ENCODE measurements around the gene CCL13. TPM values are rescaled to one million over a fixed set of nuclear protein-coding genes. Genes with fewer than 3 reads are reported as not detected.

Gene CCL13
- total and polyA plus RNA-seq, 10 of the 15 experiments (the other 5 are each of a cell fraction or from before 2014, with no cell fraction given): not detected

DNA sequence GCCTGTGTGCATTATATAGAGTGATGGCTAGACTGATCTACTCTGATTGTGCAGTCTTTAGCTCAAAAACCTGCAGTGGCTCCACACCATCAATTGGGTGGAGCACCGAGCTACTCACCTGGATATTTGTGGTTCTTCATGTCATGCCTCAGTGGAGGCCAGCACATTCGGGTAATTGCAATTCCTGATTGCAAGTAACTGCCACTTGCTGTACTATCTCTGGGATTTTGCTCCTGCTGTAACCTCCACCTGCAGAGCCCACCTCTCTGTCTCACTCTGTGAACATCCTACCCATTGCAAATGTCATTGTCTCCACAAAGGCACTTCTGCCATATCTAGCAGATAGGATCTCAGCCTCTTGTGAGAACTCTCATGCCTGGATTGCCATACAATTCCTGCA is 8.5 kb downstream of the CCL13 start:
- intact Hi-C loops (cut with micrococcal nuclease; ENCODE audit: unreplicated experiment): no loop called here
- ChIA-PET CTCF (interaction anchor here (0.6 to 8.8 kb wide), 6 partner anchors 9 to 1461 kb away, joined by 3 to 264 read pairs (median 5); partner anchors contain the start of gene CCL13), SMC1A (ENCODE audit: uncharacterized antibody, unreplicated experiment) (interaction anchor here (1.0 to 2.1 kb wide), 5 partner anchors 10 to 23 kb away, joined by 3 to 6 read pairs (median 4); no protein-coding TSS in a partner anchor), RAD21 (ENCODE audit: unreplicated experiment) (interaction anchor here (1.2 to 6.0 kb wide), 2 partner anchors 18 to 161 kb away, joined by 3 to 83 read pairs; no protein-coding TSS in a partner anchor), POLR2A (no interaction called here)
- H2AFZ ChIP-seq (ENCODE audit: control insufficient read depth, low read depth, low read length): no peak overlapping the region
- peaks cover 2 to 18% of the 10 kb centered on the region in 2 experiments for H3K27me3 ChIP-seq (replicated peaks in 1 of 2; ENCODE audit: control insufficient read depth in 2 of 2, insufficient read depth in 2 of 2, low read length in 1 of 2)
- no TSS peak for BruUV-seq (replicated peaks)
- WGBS (ENCODE audit: insufficient coverage, insufficient replicate concordance, low lambda C conversion rate, missing lambda C conversion rate): 5% methylated on average over 2 of the region's 2 CpGs
- no peak overlapping the region for H3K4me2 ChIP-seq (ENCODE audit: control insufficient read depth, insufficient read depth)
- no peak overlapping the region for H3K4me3 ChIP-seq
- H4K20me1 ChIP-seq (ENCODE audit: control insufficient read depth, insufficient read depth): no peaks in the 10 kb centered on the region
- DNase-seq (ENCODE audit: low read depth, low spot score) (no peak), ATAC-seq (0 out of 3 replicates have a peak, but pooled peaks have one; percentile 9), FAIRE-seq (no peak)
- H3K9me3 ChIP-seq (replicated peaks; ENCODE audit: control insufficient read depth, insufficient read depth, low read length): no peaks in the 10 kb centered on the region
- no peaks in the 10 kb centered on the region for H3K36me3 ChIP-seq (ENCODE audit: control insufficient read depth in 2 of 2, insufficient read depth in 2 of 2, low read length in 1 of 2)
- in situ Hi-C loops (cut with MboI): loop anchor here (5.0 kb wide), 1 partner anchor 162 kb away; no protein-coding TSS in a partner anchor
- no peak overlapping the region for H3K9ac ChIP-seq (ENCODE audit: control insufficient read depth, insufficient read depth, low read length)
- H3K4me1 ChIP-seq (ENCODE audit: control insufficient read depth, insufficient read depth, low read length): peaks cover 3% of the 10 kb centered on the region; the same call in 1 of the 2 replicates
- H3K79me2 ChIP-seq (ENCODE audit: control insufficient read depth, insufficient read depth, low read length): no peaks in the 10 kb centered on the region
- no peak overlapping the region for H3K27ac ChIP-seq (ENCODE audit: control insufficient read depth, insufficient read depth)
- TF ChIP-seq SMAD5 (IDR thresholded peaks at IDR 0.05; ENCODE audit: low read depth) (no peak), ZNF24 (IDR thresholded peaks at IDR 0.05) (no peak), SREBF2 (IDR thresholded peaks at IDR 0.05; ENCODE audit: low read length) (no peak), CHD1 (IDR thresholded peaks at IDR 0.05; ENCODE audit: low read depth, low read length) (no peak), IKZF1 (conservative IDR thresholded peaks at IDR 0.05) (no peak), CBFB (IDR thresholded peaks at IDR 0.05; ENCODE audit: low read depth) (no peak), ZNF207 (IDR thresholded peaks at IDR 0.05; ENCODE audit: borderline replicate concordance) (no peak), TAF1 (IDR thresholded peaks at IDR 0.05; ENCODE audit: borderline replicate concordance, low read depth, low read length) (no peak), RFX5 (IDR thresholded peaks at IDR 0.05; ENCODE audit: low read depth, low read length) (no peak), CHD2 (IDR thresholded peaks at IDR 0.05; ENCODE audit: borderline replicate concordance, low read depth, low read length) (no peak), RCOR1 (conservative IDR thresholded peaks at IDR 0.05; ENCODE audit: low read depth, low read length) (no peak), BCL11A (IDR thresholded peaks at IDR 0.05; ENCODE audit: low read depth, low read length) (no peak)
- TF ChIP-seq, protein P1, sequence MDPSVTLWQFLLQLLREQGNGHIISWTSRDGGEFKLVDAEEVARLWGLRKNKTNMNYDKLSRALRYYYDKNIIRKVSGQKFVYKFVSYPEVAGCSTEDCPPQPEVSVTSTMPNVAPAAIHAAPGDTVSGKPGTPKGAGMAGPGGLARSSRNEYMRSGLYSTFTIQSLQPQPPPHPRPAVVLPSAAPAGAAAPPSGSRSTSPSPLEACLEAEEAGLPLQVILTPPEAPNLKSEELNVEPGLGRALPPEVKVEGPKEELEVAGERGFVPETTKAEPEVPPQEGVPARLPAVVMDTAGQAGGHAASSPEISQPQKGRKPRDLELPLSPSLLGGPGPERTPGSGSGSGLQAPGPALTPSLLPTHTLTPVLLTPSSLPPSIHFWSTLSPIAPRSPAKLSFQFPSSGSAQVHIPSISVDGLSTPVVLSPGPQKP (IDR thresholded peaks at IDR 0.05; ENCODE audit: low read depth, low read length): no peak
- TF ChIP-seq, protein P2, sequence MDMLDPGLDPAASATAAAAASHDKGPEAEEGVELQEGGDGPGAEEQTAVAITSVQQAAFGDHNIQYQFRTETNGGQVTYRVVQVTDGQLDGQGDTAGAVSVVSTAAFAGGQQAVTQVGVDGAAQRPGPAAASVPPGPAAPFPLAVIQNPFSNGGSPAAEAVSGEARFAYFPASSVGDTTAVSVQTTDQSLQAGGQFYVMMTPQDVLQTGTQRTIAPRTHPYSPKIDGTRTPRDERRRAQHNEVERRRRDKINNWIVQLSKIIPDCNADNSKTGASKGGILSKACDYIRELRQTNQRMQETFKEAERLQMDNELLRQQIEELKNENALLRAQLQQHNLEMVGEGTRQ (IDR thresholded peaks at IDR 0.05; ENCODE audit: borderline replicate concordance, low read depth, low read length): no peak
- TF ChIP-seq, protein P3, sequence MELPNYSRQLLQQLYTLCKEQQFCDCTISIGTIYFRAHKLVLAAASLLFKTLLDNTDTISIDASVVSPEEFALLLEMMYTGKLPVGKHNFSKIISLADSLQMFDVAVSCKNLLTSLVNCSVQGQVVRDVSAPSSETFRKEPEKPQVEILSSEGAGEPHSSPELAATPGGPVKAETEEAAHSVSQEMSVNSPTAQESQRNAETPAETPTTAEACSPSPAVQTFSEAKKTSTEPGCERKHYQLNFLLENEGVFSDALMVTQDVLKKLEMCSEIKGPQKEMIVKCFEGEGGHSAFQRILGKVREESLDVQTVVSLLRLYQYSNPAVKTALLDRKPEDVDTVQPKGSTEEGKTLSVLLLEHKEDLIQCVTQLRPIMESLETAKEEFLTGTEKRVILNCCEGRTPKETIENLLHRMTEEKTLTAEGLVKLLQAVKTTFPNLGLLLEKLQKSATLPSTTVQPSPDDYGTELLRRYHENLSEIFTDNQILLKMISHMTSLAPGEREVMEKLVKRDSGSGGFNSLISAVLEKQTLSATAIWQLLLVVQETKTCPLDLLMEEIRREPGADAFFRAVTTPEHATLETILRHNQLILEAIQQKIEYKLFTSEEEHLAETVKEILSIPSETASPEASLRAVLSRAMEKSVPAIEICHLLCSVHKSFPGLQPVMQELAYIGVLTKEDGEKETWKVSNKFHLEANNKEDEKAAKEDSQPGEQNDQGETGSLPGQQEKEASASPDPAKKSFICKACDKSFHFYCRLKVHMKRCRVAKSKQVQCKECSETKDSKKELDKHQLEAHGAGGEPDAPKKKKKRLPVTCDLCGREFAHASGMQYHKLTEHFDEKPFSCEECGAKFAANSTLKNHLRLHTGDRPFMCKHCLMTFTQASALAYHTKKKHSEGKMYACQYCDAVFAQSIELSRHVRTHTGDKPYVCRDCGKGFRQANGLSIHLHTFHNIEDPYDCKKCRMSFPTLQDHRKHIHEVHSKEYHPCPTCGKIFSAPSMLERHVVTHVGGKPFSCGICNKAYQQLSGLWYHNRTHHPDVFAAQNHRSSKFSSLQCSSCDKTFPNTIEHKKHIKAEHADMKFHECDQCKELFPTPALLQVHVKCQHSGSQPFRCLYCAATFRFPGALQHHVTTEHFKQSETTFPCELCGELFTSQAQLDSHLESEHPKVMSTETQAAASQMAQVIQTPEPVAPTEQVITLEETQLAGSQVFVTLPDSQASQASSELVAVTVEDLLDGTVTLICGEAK (IDR thresholded peaks at IDR 0.05; ENCODE audit: borderline replicate concordance): no peak
- TF ChIP-seq, protein P4, sequence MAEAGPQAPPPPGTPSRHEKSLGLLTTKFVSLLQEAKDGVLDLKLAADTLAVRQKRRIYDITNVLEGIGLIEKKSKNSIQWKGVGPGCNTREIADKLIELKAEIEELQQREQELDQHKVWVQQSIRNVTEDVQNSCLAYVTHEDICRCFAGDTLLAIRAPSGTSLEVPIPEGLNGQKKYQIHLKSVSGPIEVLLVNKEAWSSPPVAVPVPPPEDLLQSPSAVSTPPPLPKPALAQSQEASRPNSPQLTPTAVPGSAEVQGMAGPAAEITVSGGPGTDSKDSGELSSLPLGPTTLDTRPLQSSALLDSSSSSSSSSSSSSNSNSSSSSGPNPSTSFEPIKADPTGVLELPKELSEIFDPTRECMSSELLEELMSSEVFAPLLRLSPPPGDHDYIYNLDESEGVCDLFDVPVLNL (IDR thresholded peaks at IDR 0.05; ENCODE audit: low read depth, low read length): no peak

Data from GM12878 (cell line).